Subcutaneous preadipocyte (primary cell): ENCODE results near the gene GRIN2B. TPM values are rescaled to one million over a fixed set of nuclear protein-coding genes. Genes with fewer than 3 reads are reported as not detected.

Source experiments
- total RNA-seq: library from RNA; depleted of rRNA; stranded (reverse); fragments of >200 nt; gene quantifications from 2 replicates; pipeline ENCODE4 v1.2.3, GENCODE V29; 2012

GRIN2B gene
- not detected in 2 replicates for total RNA-seq

GRCh38 chr12:13981296-13981962, at the start of gene GRIN2B:
Gene GRIN2B (minus strand): TSS chr12:13981602. CDS start chr12:13866208, 115,394 bp downstream.

